HG02938 (cell line): Measurements from ENCODE around the gene NLRP4.
"Not testable (repeated sequence)": the region's sequence is repeated elsewhere in the genome, so short reads cannot be mapped to it uniquely, and the experiment has no call there.

ENCODE experiments used
- ATAC-seq: cut with Tn5 transposase; IDR thresholded peaks from one replicate; pipeline ENCODE4 v1.9.1; 2021; ENCODE audit warnings: mild to moderate bottlenecking, moderate library complexity; ENCODE audit not compliant: unreplicated experiment

NLRP4 gene

DNA sequence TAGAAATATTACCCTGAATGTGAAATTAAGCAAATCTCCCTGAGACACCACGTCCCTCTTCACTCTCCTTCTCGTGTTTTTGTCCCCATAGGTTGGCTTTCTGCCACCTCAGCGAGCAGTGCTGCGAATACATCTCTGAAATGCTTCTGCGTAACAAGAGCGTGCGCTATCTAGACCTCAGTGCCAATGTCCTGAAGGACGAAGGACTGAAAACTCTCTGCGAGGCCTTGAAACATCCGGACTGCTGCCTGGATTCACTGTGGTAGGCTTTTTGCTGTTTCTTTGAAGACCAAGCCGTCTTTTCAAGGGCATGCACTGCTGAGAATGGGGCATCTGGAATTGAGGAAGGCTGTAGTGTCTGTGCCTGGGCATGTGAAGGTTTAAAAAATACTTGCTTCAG, 34.4 kb downstream of the NLRP4 start:
- no peak for ATAC-seq

DNA sequence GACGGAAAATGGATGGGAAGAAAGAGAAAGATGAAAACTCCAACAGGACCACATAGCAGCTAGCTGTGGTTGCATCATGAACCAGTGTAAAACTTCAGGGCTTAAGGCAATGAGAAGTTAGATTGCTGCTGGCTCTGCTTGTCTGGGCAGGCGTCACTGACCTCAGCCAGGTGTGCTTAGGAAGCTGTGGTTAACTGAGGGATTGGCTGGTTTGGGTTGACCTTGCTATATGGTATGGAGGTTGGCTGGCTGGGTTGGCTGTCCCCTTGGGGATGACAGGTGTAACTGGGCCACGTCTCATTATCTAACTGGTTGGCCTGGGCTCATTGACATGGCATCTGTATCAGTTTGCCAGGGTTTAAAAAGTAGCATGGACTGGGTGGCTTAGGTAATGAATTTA, 40.9 kb downstream of the NLRP4 start:
- ATAC-seq: no peak

DNA sequence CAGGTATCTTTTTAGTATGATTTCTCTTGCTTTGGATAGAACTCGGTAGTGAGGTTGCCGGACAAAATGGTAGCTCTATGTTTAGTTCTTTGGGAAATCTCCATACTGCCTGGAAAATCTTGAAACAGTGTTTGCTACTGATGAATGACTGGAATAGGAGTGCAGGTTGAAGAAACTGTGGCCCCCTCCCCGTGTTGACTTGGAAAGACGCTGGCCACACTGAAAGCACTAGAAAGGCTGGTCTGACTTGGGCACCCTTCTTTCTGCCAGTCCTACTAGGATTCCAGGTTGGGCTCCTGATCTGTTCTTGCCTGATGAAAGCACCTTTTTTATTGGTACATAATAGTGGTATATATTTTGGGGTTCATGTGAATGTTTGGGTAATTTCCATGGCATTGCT, 46.3 kb downstream of the NLRP4 start:
- ATAC-seq: no peak

DNA sequence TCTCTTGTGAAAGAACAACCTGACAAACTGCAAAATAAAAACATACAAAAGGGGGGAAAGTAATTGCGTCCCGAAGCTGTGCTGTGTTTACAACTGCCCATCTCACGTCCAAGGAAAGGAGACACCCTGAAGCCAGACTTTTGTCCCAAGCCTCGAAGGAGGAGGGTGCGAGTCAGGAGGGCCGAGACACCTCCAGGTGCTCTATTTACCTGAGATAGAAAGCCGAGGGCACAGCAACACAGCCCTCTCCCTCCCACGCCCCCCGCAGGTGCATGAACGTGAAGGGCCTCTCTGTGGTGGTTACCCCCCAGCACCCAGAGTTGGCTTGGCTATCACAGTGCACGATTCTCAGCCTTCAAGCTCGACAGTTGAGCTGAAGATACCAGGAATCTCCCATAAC, 62.6 kb downstream of the NLRP4 start:
- ATAC-seq: no peak

DNA sequence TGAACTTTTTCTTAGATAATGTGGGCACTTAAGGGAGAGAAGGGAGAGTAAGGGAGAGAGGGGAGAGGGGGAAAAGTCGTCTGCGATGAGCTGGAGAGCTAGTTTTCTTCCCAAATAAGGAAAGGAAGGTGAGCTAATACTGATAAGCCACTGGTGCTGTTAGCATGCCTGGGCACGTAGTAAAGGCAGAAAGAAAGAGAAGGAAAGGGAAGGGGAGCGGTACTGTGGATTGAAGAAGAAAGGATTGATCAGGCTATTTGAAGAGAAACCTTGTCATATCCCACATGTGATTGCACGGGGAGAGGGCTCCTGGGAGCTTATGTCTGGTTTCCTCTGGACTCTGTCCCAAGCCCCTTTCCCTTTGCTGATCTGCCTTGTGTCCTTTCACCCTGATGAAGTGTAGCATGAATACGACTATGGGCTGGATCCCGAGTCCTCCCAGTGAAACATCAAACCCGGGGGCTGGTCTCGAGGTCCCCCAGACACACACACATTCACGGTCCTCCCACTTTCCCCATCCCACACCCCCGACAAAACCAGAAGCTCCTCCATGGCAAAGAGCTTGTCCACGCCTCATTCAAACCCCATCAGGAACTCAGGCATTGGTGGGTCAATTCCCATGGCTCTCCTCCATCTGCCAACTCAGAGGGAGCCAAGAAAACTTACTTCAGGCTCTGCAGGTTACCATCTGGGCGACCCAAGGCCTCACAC, 65.2 kb downstream of the NLRP4 start:
- ATAC-seq: no peak

DNA sequence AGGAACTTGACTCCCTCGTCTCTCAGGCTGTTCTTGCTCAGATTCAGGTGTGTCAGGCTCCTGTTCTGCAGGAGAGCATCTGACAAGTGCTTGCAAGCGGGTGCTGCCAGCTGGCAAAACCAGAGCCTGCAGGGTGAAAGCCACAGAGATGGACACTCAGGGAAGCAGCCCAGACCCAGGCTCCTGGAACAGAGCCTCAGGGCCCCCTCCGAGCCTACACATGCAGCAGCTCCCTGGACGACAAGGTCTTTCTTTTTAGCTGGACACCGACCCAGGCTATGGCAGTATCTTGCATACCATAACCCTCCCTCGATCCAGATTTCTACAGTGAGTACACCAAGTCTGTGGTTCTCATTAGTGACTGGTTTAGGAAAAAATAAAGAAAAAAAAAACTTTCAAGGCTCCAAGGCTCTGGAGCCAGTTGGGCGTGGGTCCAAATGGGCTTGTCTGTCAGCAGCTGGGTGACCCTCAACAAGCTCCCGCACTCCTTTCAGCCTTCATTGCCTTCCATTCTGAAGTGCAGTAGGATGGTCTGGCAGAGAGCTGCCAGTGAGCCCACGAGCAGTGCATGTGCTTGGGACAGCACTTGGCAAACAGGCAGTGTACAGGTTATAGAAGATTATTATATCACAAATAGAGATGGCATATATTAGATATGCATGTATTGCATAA, 65.9 kb downstream of the NLRP4 start:
- no peak for ATAC-seq

DNA sequence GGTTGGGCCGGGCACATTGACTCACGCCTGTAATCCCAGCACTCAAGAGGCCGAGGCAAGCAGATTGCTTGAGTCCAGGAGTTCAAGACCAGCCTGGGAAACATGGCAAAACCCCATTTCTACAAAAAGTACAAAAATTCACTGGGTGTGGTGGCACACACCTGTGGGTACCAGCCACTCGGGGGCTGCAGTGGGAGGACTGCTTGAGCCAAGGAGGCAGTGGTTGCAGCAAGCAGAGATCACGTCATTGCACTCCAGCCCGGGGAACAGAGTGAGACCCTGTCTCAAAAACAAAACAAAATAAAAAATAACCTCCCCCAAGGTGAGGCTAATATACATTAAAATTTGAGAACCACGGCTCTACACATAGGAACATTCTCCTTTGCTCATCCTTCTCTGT, 70.9 kb downstream of the NLRP4 start:
- ATAC-seq: no peak

DNA sequence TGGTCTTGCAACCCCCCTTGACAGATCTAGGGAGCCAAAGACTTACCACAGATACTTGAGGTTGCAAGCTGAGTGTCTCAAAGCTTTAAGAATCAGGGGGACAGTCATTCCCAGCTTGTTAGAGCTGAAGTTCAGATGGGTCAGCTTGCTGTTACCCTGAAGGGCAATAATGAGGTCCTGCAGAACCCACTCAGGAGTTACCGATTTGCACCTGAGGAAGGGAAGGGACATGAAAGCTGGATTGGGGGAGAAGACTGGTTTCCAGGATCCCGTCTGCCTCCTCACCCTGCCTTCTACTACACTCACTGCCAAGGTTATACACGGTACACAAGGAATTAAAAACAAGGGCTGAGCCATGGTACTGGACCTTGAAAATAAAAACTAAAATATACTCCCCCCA, 71.4 kb downstream of the NLRP4 start:
- no peak for ATAC-seq

DNA sequence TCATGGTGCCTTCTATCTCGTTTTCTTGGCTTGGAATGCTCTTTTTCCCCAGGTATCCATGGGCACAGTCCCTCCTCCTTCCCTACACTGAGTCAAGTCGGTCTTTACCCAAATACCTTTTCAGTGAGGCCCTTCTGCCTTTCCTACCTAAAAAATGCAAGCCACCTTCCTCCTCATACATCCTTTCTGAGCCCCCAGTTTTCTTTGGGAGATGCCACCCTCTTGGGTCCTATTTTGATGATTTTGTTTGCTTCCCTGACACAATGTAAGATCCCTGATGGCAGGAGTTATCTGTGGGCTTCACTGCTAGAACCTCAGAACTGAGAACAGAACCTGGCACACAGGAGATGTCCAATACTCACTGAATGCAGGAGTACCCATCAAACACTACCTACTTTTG, 73.5 kb downstream of the NLRP4 start:
- no peak for ATAC-seq

DNA sequence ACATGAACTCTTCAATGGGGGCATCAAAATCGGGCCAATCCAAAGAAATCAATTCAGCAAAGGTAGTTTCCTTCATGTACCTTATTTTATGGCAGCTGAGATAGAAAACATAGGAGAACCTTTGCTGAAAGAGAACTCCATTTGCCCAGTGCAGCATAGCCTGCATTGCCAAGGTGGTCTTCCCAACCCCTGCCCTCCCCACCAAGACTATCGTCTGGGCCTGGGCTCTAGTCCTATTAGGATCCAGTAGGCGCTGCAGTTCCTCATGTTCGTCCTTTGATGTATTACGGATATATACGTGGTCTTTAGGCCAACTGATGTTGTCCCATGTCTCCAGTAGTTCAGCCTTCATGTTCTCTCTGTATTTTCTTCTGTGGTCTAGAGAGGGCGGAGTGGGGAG, 76.6 kb downstream of the NLRP4 start:
- no peak for ATAC-seq

DNA sequence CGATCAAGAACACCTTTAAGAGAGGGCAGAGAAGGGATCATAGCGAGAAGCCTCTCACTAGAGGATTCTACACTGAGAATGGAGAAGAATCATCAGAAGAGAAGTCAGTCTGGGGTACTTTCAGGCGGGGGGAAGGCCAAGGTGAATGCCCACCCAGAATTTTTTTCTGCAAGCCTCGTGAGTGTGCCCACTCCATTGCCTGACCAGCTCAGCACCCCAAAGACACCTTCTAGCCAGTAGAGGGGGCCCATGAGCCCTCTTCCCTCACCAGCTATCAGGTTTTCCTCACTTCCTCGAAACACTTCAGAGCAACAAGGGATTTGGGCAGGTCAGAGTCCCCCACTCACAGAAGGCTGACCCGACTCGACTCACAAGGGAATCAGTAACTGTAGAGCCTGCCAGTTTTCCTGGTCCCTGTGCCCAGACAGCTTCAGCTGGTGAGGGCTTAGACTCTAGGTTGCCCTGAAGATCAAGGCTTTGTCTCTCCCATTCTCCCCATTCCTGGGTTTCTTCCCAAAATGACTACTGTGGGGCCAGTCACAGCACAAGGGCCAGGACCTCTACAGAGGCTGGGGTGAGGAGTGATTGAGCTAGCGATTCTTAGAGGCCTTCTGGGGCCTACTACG, 77.4 kb downstream of the NLRP4 start:
- ATAC-seq: no peak

DNA sequence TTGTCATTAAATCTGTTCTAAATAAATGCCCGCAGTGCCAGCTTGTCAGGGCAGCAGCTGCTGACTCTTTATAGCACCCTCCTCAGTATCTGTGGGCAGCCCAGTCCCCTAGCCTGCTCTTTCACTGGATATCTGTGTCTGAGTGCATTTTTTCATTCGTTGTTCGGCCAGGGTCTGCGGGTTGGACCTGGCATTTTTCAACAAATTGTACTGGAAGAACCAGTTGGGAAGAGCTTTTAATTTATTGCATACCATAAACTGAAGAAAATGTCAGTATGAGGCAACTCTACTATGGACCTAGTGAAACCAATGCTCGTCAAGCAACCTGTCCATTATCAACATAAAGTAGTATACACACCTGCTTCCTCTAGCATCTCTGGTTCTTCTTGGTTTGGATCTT, 87.2 kb downstream of the NLRP4 start:
- no peak for ATAC-seq

DNA sequence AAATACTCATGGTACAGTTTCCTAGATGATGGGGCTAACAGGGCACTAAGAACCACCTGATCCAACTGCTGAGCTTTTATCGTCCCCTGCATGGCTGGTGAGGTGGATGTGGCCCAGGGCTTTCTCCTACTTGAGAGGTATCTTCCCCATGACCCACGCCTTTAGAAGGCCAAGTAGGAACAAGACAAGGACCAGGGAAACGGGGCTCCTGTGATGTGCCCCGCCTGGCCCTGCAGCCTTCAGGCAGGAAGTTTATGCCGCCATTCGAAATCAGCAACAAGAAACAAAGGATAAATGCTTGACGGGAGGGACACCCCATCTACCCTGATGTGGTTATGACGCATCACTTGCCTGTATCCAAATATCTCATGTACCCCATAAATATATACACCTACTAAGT, 91.7 kb downstream of the NLRP4 start:
- ATAC-seq: no peak

DNA sequence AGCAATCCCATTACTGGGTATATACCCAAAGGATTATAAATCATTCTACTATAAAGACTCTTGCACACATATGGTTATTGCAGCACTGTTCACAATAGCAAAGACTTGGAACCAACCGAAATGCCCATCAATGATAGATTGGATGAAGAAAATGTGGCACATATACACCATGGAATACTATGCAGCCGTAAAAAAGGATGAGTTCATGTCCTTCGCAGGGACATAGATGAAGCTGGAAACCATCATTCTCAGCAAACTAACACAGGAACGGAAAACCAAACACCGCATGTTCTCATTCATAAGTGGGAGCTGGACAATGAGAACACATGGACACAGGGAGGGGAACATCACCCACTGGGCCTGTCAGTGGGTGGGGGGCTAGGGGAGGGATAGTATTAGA, 92.9 kb downstream of the NLRP4 start:
- not testable (repeated sequence) for ATAC-seq

DNA sequence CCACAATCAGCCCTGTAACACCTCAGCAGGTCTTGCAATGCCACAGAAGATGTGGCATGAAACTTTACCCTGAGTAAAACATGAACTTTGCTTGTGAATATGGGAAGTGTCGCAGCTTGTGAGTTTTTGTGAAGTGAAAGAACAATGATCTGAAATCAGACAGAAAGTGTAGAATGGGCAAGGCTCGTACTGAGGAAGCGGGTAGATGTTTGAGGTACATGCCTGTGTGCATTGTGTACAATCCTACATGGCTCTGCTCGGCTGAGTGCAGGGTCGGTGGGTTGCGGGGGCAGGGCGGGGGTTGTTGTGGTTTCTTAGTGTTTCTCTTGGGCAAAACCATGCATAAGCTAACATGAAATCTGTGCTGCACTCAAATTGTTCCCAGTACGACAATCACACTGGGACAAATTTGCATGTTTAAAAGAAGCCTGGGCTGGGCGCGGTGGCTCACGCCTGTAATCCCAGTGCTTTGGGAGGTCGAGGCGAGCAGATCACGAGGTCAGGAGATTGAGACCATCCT, 94.7 kb downstream of the NLRP4 start:
- ATAC-seq: no peak
